GM19452 (cell line): ENCODE results near the gene RYR3.

Source experiments
- ATAC-seq: cut with Tn5 transposase; IDR thresholded peaks from one replicate; pipeline ENCODE4 v1.9.1; 2021; ENCODE audit not compliant: unreplicated experiment

The RYR3 gene

DNA sequence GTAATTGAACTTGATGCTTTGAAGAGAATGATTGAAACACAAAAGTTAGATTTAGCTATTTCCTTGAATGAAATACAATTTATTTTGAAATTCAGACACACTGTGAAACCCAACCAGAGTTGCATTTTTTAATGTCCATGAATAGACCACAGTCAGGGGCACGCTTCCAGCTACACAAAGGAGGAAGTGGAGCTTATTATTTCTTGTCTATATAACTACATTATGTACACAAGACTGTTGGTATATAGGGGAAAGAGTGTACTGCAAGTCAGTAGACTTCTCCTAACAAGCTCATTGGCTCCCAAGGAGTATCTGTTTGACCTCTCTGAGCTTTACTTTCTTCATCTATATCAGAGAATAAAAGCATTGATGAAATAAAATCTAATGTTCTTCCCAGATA, 326.2 kb downstream of the RYR3 start:
- no peak for ATAC-seq

DNA sequence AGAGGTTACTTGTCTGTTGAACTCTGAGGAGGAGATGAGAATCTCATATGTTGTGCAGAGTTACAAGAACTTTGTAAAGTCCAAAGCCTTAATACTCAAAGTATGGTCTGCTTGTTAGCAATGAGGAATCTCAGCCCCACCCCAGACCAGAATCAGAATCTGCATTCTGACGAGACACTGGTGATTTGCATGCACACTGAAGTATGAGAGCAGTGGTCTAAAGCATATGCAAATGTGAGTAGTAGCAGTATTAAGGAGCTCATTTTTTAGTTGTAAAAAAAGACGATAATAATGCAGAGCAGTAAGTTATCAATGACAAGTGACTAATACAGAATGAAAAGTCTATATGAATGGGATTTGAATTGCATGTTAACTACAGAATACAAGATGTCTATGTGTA, 327.7 kb downstream of the RYR3 start:
- no peak for ATAC-seq

DNA sequence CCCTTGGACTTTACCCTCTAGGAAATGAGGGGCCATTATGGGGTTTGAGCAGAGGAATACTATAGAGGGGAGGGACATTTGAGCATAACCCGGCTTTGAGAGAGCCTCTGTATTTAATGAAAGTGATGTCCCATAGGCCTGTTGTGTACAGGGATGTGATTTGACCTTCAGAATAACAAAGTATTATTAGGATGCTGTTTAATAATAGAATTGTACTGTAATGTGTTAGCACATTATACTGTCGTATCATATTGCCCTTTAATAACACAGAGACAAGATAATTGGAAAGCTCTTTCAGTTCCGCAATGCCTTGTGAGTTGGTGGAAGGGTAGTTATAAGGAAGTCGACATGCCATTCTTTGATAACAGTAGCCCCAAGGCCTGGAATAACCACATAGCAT, 328.3 kb downstream of the RYR3 start:
- ATAC-seq = no peak

DNA sequence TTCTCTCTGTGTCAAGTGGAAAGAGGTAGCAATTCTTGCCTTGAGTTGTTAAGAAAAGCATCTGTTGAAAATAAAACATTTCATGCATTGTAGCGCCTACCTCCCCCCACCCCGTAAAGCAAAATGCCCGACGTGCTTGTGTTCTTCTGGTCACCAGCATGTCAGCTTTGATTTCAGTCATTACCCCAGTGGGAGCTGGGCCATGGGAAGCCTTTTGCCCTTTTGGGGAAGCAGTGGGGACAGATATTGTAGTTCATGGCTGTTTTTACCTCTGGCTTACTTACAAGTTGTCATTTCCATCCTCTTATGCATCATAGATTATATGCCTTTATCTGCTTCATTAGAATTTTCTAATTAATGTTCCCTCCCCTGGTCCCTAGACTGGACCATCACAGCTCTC, 328.7 kb downstream of the RYR3 start:
- no peak for ATAC-seq

DNA sequence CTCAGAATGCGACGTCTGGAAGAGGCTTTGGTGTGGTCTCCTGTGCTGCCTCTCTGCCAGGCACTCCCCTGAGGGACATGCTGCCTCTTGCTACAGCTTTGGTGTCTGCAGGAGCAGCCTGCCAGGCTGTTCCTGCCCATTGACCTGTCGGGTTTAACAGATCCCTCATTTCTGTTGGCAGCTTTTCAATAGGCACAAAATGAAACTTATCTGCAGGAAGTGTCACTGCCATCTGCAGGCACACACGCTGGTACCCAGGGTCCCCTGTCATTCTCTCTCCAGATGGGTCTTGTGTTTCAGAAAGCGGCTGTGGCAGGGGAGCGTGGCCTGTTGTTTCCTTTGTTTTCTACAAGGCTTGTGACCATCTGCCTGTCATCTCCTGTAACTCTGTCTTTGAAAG, 329.2 kb downstream of the RYR3 start:
- ATAC-seq = no peak

DNA sequence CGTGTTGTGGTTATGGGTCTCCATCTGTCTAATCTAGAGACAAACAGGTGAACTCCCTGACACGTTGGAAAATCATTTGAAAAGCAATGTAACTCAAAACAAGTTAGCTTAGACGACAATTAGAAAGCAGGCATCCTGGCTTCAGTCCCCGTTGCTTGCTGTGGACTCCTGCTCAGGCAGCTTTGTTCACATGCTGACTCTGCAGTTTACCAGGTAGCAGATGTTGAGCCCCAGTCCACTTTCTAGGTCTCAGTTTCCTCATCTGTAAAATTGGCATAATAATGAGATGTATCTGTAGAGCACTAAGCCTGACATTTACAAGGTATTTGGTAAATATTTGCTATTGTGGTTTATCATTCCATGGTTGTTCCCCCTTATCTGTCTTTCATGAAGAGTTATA, 330.3 kb downstream of the RYR3 start:
- ATAC-seq = no peak

DNA sequence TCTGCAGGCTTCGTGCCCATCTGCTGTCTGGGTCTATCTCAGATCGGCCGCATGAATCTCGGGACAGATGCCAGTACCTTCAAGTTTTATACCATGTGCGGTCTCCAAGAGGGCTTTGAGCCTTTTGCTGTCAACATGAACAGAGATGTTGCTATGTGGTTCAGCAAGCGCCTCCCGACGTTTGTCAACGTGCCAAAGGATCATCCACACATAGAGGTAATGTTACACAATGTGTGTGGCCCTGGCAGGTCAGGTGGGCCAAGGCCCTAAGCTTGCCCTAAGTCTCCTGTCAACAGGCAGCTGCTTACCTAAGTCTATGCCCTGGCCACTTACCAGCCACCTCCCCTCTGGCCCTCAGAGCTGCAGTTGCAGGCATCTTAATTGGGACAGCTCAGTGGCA, 333.5 kb downstream of the RYR3 start:
- no peak for ATAC-seq

DNA sequence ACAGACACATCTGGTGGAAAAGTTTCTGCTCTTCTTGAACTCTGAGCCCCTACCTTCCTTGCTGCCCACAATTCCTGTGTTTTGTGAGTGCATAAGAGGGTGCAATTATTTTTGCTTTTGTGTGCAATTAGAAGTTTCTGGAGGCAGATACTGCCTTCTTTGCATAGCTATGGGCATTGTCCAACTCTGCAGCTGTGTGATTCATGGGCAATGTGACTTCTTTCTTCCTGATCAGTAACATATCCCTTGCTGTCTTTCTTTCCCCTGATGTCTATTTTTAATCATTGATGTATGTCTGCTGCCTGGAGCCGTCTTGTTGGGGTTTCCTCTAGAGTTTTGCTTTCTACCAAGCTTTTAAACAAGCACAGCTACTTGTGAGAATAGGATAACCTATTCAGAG, 336.0 kb downstream of the RYR3 start:
- ATAC-seq = no peak

DNA sequence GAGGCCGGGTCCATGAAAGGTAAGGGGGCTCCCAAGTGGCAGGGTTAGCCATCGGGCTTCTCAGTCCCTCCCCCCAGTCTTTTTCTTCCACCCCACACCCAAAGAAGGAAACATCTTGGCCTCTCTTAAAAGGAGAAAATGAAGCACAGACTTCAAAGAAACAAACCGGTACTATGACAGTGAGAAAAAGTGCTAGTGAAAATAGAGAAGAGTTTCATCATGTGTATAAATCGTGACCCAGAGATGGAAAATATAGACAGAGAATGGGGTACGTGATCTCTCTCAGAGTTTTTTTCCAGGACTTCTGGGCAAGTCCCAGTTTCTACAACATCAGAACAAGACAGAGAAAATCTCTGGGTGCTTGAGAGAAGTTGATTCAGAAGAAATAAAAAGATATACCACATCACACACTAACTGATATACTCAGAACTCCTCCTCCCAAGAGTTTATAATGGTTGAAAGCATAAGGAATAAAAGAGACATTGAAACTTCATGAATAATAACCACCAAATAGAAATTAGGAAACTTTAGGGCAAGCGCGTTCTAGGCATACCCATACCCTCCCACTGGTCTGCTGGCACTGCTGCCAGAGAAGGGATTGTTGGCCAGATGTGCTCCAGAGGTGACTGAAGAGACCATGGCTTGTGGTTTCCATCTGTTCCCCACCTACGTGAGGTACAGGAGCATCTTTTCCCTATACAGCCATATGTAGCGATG, 338.6 kb downstream of the RYR3 start:
- no peak for ATAC-seq

DNA sequence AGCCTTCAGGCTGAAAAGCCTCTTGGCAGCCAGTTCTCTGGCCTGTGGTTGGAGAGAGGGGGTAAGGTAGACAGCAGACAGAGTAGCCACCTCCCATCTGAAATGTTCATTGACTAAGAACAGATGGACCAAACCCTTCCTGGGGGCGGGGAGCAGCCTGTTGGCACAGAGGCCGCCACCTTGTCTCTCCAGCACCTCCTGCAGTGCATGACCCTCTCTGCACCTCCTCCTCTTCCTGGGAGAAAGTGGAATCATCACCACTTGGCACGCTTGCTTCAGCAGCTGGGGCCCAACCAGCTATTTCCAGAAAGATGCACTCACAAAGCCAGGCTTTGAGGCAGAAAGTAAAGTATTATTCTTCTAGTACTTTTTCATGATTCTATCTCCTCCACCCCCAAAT, 344.1 kb downstream of the RYR3 start:
- no peak for ATAC-seq

DNA sequence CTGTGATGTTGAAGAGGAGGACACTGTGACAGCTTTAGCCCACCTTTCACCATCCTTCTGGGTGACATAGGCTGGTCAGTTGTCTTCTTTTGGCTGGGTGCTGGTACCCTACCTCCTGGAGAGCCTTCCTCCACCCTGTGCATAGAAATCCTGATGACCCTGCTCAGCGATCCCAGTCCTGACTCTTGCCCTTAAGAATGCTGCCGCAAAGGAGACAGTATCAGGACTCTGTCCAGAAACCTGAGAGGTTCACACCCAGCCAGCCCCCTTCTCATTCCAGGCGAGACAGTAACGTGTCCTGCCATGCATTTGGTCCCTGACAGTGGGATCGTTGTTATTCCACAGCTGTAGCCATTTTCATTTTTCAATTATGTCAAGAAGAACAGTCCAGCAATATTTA, 344.7 kb downstream of the RYR3 start:
- ATAC-seq = no peak

DNA sequence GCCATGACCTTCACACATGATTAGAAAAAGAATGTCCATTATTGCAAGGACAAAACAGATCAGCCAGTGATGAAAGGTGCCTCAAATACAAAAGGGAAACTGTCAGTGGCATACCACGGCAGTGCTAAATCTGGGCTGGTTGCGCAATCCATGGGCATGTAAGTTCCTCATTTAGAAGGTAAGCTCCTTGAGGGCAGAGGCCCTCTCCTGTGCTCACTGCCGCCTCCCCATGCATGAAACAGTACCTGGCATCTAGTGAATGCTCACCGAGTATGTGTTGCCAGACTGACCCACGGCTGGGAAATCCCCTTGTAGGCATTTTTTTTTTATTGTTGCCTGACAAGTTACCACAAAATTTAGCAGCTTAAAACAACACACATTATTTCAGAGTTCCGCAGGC, 345.4 kb downstream of the RYR3 start:
- ATAC-seq = no peak

DNA sequence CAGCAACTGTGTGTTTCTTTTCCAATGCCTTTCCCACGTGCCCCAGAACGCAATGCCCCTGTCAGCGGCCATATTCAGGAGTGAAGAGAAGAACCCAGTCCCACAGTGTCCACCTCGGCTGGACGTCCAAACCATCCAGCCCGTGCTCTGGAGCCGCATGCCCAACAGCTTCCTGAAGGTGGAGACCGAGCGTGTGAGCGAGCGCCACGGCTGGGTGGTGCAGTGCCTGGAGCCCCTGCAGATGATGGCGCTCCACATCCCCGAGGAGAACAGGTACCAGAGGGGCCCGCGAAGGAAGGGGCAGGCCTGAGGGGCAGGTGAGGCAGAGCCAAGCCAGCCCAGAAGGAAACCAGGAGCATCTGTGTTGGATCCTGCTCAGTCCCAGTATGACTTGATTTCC, 349.4 kb downstream of the RYR3 start:
- no peak for ATAC-seq

DNA sequence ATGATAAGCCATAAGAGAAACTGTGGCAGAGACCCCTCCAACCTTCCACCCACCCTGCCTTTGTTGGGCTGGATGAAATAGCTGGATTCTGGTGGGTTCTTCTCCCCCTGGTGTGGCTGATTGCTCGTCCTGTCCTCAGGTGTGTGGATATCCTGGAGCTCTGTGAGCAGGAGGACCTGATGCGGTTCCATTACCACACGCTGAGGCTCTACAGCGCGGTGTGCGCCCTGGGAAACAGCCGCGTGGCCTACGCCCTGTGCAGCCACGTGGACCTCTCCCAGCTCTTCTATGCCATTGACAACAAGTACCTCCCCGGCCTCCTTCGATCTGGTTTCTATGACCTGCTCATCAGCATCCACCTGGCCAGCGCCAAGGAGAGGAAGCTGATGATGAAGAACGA, 351.2 kb downstream of the RYR3 start:
- no peak for ATAC-seq

DNA sequence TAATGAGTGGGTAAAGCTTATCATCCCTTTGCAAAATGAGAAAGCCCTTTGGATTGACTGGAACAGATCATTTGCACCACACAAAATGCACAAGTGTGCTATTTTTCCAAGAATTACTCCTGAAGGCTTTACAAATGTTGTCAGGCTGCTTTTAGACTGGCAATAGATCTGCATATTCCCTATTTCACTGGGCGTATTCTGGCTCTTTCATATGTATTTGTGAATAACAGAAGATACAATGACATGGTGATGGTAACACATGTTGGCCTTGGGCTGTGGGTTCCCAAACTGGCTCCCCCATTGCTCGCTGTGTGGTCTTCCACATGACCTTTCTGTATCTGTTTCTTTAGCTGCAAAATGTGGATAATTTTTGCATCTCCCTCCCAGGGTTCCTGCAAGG, 354.2 kb downstream of the RYR3 start:
- no peak for ATAC-seq

DNA sequence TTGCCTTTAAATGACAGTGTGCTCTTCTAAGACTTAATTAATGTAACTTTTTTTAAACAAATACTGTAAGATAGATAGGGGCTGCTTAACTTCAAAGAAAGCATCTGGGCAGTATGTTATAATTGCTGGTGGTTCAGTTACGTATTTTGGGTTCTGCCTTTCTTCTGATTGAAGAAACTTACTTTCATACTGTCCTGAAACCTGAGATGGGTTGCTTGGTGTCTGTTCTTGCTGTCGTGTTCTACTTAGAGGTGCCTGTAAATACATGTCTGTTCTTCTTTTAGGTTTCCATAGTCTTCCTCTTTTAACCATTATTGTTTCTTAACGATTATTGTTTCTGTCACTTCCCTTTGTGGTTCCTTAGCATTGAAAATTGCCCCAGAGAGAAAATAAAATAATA, 359.8 kb downstream of the RYR3 start:
- no peak for ATAC-seq

DNA sequence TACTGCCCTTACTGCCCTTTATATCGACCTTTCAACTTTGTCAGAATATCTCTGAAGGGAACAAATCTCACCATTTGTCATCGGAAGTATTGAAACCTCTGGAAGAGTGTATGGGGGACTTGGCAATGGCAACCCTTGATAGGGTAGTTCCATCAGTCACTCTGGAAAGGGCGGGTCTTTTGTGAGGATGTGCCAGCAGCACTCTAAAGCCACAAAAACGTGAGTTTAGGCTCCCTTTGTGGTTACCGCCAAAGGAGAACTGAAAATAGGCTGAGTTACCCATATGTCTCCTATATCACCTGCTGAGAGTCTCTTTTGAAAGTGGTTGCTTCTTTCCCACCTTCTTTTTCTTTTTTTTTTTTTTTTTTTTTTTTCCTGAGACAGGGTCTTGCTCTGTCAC, 360.7 kb downstream of the RYR3 start:
- ATAC-seq = peak; percentile 83

DNA sequence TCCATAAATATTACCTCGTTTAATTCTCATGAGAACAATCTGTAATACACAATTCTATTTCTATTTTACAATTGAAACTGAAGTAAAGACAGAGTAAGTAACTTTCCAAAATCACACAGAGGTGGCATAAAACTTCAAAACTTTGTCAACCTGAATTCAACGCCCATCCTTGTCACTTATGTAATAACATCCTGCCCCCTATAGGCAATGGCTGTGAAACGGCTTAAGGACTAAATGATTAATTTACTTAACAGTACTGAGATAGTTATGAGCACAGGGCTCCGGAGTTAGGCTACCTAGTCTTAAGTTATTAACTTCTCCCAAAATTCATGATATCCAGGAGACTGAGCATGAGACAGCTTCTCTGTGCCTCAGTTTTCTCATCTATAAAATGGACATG, 364.5 kb downstream of the RYR3 start:
- peak; percentile 51 for ATAC-seq

DNA sequence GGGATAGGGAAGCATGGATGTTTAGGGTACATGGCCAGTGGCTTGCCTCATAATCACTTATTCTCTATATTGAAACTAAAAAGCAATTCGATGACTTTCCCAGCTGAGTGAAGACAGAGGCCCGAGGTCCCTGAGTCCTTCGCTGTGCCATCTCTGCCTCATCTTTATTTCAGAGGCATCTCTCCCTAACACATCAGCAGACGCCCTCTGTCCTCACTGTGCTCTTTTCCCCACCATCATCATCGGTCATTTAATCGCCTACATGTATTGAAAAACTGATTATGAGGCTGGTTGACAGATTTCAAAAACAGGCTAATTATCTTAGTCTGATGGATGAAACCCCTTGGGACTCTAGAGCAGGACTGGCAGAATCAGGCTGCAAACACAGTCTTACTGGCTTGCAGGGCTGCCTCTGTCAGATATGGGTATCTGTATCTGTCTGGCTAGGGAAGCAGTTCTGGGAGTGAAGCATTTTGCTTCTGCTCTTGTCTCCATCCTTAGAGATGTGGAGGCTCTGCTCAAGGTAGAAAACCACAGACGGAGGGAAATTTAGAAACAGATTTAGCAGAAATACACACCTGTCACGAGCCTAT, 366.6 kb downstream of the RYR3 start:
- no peak for ATAC-seq

DNA sequence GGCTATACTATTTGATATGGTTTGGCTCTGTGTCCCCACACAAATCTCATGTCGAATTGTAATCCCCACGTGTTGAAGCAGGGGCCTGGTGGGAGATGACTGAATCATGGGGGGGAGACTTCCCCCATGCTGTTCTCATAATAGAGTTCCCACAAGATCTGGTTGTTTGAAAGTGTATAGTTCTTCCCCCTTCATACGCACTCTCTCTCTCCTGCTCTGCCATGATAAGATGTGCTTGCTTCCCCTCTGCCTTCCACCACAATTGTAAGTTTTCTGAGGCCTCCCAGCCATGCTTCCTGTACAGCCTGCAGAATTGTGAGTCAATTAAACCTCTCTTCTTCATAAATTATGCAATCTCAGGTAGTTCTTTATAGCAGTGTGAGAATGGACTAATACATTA, 367.4 kb downstream of the RYR3 start:
- no peak for ATAC-seq

DNA sequence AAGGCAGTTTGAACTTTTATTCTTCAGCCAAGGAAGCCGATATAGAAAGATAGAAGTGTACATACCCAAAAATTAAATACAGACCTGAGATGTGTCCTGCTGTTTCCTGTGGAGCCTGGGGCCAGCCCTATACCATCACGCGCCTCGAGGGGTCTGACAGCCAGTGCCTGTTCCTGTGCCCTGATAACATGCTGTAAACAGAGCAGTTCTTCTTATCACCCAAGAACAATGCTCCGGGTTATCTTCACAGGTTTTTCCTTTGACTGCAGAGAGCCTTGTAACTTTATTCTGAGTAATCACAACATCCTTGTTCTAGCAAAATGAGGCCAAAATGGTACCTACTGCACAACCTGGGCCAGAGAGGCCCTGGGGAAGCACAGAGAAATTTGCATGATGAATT, 367.8 kb downstream of the RYR3 start:
- no peak for ATAC-seq

DNA sequence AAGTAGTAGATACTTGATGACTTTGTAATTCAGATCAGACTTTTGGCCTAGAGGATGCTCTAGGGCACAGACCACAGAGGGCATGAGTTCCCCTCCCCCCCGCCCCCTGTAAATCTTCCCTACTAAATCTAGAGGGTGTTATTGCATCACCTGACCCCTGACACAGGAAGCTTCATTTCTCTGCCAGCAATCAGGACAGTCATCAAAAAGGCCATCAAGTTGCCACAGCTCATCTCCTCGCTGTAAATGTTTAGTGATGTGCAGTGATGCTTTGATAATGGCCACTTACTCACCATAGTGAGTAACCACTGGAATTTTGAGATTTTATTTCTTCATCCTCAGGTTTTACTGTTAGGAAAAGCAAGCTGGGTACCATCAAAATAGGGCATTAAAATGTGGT, 368.3 kb downstream of the RYR3 start:
- no peak for ATAC-seq

DNA sequence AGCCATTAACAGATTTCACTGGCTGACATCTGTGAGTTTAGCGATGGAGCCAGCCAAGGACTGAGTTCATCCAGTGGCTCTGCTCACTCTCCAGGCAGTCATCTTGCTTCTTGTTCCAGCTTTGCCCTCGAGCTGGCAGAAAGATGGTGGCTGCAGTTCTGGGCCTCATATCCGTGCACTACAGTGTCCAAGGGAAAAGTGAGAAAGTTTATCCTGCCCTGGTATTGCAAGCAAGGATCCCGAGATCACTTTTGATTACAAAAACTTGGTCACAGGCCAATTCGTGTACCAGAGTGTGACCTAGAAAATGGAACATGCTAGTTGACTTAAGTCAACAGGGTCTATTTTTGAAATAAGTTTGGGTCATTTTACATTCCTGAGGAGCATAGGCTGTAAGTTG, 369.6 kb downstream of the RYR3 start:
- ATAC-seq = no peak
